ENCODE data around the gene FMN2.

FMN2 gene

DNA sequence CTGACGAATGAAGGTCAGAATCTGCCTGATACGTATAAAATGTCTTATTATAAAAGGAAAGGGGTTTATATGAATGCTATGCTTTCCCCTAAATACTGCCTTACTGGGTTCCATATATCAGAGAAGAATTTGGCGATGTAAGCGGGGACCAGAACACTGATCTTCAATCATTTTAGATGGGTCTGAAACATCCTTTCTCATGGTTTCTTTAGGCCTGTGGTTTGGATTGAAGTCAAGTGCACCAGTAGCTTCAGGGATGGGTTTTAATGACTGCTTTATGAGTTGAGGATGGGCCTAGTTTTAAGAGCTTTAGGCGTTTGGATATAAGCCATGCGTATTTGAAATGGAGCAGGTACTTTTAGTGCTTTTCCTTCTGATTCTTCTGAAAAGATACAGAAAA lies 6.9 kb downstream of the FMN2 start:
- DNase-seq (ENCODE audit: low read depth), result no peak

DNA sequence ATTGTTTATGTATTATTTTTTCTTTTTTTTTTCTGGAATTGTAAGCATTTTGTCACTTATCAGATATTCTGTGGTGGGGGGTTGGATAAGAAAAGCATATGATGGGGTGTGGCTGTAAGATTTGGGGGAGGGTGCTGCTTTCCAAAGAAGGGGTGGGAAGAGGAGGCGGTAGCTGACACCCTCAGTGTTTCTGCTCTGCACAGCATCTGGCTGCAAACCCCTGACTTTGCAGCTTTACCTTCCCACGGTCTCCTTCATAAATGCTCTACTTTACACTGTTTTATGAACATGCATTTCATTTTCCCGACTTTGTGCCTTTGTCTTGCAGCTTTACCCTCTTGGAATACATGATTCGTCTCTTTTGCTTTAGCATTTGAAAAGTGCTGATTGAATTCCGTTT lies 7.6 kb downstream of the FMN2 start:
- DNase-seq (ENCODE audit: low read depth), result no peak

DNA sequence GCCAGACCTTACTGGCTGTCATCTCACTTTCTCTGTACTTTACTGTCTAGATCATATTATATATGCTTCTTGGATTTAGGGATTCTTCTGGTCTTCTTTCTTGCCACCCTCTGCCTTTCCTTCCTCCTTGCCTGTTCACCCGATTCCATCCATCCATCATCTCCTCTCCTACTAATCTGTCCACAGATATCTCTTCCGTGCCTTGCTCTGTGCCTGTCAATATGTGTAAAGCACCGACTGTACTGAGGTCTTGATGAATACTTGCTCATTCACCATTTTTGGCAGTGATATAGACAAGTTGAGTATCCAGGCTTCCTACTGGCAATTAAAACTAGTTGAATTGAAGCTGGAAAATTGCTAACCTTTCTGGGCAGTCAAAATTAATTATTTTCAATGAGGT lies 8.1 kb downstream of the FMN2 start:
- DNase-seq (ENCODE audit: low read depth), result no peak

DNA sequence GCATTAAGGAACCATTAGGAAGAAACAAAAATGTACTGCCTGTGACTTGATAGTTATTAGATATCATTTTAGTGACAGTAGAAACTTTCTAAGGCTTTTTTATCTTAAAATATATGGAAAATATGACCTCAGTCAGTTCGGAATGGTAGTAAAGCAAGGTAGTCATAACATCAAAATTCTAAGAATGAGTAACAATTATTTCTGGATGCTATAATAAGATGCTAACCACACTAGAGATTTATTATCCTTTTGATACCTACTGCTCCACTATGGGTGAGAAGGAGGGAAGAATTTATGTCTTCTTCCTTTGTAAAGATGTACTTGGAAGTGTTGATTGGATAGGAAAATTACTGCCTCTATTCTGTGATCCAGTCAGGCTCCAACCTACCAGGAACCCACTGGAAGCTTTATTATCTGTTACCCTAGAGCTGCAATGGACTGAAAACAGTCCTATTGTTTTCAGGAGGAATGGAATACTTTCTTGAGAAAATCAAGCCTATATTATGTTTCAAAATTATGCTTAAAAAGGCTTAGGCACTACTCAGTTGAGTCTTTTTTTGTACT lies 8.8 kb downstream of the FMN2 start:
- DNase-seq (ENCODE audit: low read depth), result no peak

DNA sequence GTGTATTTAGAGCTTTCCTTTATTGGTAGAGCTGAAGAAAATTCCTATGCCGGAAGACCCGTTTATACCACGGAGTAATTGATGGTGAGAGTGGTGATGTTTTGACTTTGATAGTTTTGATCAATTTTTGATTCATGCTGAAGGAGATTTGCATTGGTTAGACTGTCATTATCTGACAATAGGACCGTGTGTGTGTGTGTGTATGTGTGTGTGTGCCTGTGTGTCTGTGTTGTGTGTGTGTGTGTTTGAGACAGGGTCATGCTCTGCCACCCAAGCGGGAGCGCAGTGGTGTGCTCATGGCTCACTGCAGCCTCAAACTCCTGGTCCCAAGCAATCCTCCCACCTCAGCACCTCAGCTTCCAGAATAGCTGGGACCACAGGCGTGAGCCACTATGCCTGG lies 9.6 kb downstream of the FMN2 start:
- DNase-seq (ENCODE audit: low read depth), result no peak

DNA sequence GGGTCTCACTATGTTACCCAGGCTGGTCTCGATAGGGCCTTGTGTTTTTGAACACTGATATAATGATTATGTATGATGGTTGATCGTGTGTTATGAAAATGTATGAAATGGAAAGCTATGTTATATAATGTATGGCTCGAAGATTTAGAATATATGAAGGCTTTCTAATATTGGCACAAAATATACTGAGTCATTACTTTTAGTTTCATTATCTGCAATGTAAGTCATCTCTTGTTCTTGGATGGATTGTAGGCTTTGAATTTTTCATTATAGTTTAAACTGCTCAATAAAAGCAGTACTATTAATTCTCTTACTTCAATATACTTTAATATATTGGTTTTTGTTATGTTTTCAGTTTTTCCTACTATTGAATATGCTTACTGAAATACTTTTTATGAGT lies 10.1 kb downstream of the FMN2 start:
- DNase-seq (ENCODE audit: low read depth), result no peak

DNA sequence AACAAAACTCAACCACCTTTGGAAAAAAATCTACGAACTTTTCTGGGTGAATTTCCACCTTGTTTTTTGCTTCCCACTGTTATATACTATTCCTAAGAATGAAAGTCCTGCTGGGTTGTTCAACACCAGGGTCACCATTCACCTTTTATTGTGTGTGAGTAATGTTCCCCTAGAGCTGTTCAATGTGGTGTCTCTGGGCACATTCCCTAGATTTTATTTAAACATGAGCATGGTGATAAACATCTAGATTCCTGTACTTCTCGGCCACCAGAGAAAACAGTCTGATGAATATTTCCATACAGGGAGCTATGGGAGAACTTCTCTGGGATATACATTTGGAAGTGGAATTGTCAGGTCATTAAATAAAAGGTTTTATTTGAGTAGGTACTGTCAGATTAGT lies 13.0 kb downstream of the FMN2 start:
- no peak for DNase-seq (ENCODE audit: low read depth)

DNA sequence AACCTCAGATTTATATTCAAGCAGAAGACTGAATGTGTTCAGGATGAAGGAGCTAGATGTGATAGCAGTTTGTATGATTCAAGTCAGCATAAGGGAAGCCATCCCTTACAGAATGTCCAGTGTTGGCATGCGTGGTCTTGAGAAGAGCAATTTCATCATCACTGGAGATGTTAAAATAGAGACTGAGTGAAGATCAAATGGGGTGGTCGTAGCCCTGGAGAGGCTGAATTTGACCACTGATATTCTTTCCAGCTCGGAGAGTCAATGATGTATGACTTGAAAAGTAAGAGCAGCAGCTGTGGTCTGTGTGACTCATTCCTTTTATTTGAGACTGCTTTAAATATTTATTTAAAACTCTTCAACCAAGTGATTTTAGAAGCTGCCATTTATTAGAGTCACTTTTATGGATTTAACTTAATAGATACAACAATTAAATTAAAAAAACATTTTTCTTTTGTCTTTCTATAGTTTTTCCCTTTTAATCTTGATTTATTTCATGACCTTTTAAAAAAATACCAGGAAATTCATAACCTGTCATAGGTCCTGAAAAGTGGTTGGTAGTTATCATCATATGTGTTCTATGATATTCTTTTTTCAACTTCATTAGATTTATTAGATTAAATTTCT lies 15.5 kb downstream of the FMN2 start:
- no peak for DNase-seq (ENCODE audit: low read depth)

DNA sequence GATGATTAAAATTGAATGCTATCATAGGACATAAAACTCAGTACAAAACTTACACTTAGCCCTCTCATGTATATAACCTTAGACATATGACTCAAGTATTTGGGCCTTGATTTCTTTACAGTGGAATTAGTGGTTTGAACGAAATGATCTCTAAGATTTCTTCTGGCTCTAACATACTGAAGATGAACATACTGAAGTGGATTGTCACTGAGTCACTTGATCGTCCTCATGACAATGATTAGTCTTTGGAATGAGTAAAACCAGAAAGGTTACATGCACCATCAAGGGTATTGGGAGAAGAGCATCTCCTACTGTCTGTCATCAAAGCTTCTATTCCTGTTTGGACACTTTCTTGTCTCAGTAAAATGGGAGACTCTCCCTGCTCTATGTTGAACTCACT lies 17.4 kb downstream of the FMN2 start:
- no peak for DNase-seq (ENCODE audit: low read depth)

DNA sequence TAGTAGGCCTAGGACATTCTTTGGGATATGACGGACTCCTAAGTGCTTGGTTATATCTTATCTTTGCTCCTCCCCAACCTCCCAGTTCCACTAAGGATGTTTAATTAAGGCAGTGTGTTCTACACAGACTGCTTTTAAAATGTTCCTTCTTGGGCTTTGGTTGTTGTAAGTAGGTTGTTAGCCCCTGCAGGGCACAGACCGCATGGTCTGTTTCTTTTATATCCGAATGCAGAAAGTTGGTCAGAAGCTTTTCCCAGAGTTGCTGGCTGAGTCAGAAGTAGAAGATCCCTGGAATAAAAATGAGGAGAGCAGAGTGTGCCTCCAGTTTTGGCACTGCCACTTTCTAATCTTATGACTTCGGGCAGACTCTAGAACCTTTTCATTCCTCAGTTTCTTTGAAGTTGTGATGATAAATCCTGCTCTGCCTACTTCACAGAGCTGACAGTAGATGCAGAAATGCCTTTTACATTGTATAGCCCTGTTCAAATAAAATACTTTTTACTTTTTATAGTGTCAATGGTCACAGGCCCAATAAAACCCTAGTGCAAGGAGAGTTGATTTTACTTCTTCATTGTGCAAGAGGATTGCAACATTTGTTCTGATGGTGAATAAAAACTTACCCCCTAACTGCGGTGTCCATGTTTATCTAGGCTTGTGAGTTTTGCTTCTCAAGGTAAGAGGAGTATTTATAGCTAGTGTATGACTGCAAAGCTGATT lies 18.4 kb downstream of the FMN2 start:
- DNase-seq (ENCODE audit: low read depth), result no peak

DNA sequence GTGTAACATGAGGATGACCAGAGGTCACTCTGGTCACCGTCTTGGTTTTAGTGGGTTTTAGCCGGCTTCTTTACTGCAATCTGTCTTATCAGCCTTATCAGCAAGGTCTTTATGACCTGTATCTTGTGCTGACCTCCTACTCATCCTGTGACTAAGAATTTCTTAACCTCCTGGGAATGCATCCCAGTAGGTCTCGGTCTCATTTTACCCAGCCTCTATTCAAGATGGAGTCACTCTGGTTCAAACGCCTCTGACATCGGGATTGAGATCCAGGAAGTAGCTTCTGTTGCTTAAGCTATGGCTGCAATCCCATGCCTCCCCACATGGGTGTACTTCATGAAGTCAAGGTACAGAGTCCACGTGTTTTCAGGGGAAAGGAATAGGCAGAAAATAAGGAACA lies 19.9 kb downstream of the FMN2 start:
- DNase-seq (ENCODE audit: low read depth), result no peak

DNA sequence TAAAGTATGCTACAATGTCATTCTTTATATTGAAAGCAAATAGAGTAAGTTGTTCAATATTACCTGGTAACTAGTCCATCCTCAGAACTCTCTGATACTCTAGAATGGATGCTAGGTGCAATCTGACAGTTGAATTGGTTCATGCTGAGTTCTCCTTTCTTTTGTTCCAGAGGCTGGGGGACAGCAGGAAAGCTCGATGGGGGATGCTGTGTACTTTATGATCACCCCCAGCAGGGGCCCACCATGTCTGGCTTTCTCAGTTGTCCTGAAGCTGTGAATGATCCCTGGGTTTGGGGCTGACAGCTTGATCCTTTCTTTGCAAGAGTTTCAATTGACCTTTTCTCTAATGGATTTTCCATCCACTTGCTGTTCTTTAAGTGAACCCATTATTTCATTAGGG lies 22.5 kb downstream of the FMN2 start:
- DNase-seq (ENCODE audit: low read depth), result no peak

DNA sequence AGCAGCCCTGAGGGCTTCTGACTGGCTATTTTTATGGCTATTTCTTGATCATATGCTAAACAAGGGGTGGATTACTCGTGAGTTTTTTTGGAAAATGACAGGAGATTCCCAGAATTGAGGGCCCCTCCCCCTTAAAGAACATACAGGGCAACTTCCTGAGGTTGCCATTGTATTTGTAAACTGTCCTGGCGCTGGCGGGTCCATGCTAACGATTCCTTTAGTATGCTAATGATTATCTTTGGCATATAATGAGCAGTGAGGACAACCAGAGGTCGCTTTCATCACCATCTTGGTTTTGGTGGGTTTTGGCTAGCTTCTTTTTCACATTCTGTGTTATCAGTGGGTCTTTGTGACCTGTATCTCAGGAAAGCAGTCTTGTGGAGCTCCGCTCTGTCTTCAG lies 24.1 kb downstream of the FMN2 start:
- DNase-seq (ENCODE audit: low read depth), result no peak

DNA sequence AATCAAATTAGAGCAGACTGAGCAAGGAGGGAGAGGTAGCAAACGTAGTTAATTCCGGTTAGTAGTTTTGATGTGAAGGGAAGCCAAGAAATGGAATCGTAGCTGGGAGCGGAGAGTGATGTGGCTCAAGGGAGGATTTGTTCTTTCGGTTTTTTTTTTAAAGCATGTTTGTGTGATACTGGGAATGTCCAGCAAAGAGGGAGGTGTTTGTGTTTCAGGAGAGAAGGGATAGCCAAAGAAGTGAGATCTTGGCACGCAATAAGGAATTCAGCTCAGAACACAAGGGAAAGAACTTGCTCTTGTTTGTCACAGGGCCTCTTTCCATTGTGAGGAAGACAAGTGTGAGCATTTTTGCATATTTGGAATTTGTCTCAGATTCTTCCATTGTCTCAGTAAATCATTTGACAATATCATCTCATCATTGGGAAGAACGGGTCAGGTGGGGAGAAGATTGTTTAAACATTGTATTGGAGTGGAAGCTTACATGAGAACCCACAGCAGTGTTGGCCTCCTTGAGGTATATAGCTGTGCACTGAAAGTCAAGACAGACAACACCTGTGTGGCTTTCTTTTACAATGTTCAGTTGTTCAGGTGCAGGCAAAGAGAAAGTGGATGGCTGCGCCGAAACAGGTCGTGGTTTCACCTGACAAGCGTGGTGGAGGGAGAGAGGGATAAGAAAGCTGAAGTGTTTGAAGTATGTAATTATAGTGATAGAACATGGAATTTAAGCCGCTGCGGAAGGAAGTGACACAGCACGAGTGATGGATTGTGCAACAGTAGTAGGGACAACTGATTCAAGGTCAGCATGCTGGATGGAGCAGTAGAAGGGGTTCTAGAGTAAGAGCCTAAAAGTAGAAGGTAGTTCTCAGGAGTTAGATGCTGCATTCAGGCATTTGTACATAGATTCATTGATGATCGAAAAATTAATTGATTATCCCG lies 25.4 kb downstream of the FMN2 start:
- DNase-seq (ENCODE audit: low read depth), result no peak

DNA sequence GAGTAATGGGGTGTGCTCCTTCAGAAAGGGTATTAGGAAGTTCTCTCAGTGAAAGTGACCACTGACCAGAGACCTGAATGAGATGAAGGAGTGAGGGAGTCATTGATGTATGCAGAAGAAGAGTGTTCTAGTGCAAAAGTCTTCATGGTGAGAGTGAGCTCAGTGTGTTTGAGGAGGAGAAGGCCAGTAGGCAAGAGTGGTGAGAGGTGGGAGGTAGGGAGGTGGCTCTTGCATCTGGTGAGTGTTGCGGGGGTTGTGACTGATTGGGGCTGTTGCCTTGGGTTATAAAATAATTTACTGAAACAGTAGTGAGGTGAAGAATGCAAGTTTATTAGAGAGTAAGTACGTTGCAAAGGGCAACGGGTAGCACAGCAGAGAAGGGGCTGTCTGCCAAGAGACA lies 26.2 kb downstream of the FMN2 start:
- no peak for DNase-seq (ENCODE audit: low read depth)

DNA sequence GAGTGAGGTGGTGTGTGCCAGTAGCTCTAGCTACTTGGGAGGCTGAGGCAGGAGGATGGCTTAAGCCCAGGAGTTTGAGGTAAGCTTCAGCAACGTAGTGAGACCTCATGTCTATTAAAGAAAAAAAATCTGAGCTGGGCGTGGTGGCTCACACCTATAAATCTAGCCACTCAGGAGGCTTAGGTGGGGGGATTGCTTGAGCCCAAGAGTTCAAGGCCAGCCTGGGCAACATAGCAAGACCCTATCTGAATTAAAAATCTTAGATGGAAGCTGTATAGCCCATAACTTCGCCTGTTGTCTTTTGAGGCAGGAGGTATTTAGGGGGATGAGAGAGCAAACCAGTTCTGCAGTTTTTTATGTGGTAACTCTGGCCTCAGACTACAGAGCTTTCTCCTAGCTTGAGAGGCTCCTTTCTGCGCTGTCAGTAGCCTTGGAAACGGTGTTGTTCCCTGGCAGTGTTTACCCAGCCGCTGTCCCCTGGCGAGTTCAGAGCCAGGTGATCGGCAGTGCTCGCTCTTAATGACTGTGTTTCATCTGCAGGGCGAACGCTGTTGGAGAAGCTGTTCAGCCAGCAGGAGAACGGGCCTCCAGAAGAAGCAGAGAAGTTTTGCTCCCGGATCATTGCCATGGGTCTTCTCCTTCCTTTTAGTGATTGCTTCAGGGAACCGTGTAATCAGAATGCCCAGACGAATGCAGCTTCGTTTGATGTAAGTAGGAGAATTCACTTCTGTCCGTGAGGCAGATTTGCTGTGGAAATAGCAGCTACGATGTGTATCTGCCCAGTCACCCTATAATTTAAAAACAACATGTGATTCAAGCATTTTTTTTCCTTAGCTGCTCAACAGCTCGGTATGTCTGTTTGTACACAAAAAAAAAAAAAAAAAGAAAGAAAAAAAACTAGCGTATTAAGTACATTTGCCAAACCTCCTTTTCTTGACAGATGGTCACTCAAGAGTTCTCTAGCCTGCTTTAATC lies 31.2 kb downstream of the FMN2 start:
- no peak for DNase-seq (ENCODE audit: low read depth)

DNA sequence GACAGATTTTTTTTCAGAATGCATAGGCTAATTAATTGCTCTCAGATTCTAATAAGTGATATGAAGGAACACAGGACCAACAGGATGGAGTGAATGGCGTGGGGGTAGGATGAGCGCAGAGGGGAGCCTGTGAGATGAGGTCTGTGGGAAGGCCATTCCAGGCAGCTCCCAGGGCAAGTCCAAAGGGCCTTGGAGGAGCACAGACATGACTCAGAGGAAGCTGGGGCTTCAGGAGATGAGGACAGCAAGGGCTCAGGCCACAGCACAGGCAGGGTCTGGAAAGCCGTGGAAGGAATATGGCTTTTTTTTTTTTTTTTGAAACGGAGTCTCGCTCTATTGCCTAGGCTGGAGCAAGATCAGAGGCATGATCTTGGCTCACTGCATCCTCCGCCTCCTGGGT lies 35.1 kb downstream of the FMN2 start:
- no peak for DNase-seq (ENCODE audit: low read depth)

DNA sequence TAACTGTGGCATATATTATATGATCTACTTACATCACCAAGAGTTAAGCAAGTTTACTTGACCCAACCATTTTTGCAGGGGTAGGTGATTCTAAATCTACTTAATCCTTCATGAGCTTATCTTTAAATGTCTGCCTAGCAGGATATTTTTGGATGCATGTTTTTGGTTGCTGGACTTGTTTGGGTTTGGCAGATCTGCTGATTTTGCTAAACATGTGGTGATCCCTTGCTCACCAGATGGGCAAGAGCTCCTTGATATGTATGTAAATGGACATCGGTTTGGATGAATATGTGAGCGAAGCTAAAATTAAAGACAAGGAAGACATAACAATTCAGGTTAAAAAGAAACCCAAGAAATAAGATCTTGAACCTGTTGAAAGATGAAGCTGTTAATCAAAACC lies 36.7 kb downstream of the FMN2 start:
- DNase-seq (ENCODE audit: low read depth), result no peak

DNA sequence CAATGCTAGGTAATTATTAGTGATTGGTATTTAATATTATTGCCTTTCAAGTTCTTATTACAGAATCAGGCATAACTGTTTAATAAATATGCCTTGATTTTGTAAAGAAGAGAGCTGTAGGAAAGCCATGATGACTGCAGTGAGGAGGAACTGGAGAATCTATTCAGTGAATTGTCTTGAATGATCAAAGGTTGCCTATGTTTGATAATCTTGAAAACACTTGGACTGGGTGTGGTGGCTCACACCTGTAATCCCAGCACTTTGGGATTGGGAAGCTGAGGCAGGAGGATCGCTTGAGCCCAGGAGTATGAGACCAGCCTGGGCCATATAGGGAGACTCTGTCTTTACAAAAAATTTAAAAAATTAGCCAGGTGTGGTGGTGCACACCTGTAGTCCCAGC lies 42.4 kb downstream of the FMN2 start:
- no peak for DNase-seq (ENCODE audit: low read depth)

DNA sequence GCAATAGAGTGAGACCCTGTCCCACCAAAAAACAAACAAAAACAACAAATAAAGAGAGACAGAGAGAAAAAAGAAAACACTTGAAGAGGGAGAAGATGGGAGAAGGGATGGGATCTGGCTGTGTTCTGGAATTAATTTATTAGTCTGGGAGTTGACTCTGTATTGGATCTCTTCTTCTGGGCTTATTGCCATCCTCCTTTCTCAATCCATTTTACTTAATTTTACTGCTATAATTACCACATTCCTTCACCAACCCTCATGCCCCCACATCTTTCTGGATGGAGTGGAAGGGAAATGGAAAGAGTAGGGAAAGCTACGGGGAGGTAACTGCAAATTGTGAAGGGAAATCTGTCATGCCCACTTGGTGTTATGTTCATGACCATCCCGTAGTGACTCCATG lies 42.9 kb downstream of the FMN2 start:
- no peak for DNase-seq (ENCODE audit: low read depth)

DNA sequence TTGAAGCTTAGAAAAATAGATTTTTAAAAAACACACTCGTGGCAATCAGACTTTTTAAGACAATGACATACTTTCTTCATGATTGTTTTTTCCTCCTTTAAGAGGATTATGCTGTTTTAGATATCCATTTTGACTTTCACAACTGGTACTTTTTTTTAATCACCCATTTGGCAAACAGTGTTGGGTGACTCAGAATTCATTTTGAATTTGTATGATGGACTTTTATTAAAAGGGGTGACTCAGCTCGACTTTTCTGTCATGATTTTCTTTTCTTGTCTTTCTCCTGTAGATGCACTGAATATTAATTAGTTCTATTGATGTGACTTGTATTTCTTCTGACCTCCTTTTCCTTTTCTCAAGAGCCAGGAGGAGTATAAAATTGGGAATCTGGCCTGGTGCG lies 44.7 kb downstream of the FMN2 start:
- DNase-seq (ENCODE audit: low read depth), result no peak

DNA sequence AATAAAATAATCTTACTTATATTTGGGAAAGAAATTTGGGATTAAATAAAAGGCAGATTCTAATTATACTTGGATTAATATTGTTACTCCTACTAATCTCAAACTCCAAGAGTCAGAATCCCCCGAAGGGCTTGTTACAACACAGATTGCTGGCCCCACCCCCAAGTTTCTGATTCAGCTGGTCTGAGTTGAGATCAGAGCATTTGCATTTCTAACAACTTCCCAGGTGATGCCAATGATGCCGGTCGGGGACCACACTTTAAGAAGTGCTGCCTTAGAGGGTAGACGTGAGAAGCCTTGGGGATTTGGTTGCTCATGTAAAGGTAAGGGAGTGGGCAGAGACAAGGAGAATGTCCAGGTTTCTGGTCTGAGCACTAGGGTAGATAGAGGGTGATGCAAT lies 47.2 kb downstream of the FMN2 start:
- no peak for DNase-seq (ENCODE audit: low read depth)
